SK-N-DZ (cell line): ENCODE results near the gene DNAJB6. TPM values are rescaled to one million over a fixed set of nuclear protein-coding genes. Genes with fewer than 3 reads are reported as not detected.

Experiments used
- DNase-seq: peaks from one replicate; pipeline ENCODE4 v3.0.0-alpha.2; 2015; ENCODE audit warnings: low spot score
- polyA plus RNA-seq, 2 experiments: library from polyadenylated mRNA; depleted of rRNA; stranded (reverse); fragments of >200 nt; gene quantifications; 2 replicates each; pipeline ENCODE4 v1.2.3, GENCODE V29; 2014

The DNAJB6 gene
- polyA plus RNA-seq (2014; cell fraction: cytosol; rRNA removed): 99.3 and 113 TPM in 2 replicates
- polyA plus RNA-seq (2014; cell fraction: nucleus; rRNA removed): 67.3 and 70.3 TPM in 2 replicates

DNA sequence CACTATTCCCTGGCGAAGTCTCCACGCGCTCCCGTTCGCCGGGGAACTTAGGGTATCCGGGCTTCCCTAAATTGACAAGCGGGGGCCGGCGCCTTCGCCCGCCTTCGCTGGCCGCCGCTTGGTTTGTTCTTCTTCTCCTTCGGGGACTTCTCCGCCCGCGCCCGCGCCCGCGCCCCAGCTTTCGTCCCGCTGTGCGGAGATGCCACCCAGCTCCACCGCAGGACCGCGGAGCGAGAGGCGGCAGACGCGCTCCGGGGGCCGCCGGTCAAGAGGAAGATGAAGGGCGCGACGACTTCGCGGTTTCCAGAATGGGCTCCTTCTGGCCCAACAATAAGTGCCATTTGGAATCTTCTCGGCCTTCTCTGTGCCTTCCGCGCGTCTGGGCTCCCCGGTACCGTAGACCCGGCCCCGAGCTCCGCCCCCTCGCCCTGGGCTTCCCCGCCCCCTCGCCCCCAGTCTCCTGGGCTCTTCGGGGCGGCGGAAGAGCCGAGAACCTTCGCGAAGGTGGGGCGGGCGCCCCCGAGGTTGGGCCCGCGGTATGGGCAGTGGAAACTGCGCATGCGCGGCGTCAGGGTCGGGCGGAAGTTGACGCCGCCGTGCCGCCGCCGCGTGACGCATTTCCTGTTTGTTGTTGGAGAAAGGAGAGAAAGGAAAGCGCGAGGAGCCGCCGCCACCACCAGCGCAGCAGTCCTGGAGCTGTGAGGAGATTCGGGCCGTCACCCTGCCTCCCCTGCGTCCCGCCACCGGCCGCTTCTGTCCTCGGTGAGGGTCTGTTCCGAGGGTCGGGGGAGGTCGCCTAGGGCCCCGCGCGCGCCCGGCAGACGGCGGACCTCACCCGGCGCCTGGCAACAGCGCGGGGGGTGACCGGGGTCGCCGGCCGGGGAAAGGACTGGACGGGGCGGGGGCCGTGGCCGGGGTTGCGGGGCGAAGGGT, at the start of gene DNAJB6:
TSS of gene DNAJB6 (plus strand) at position 622 of the 933 bp plus-strand sequence. CDS start 21,569 bp downstream, outside the sequence.
- peak; percentile 90 for DNase-seq

DNA sequence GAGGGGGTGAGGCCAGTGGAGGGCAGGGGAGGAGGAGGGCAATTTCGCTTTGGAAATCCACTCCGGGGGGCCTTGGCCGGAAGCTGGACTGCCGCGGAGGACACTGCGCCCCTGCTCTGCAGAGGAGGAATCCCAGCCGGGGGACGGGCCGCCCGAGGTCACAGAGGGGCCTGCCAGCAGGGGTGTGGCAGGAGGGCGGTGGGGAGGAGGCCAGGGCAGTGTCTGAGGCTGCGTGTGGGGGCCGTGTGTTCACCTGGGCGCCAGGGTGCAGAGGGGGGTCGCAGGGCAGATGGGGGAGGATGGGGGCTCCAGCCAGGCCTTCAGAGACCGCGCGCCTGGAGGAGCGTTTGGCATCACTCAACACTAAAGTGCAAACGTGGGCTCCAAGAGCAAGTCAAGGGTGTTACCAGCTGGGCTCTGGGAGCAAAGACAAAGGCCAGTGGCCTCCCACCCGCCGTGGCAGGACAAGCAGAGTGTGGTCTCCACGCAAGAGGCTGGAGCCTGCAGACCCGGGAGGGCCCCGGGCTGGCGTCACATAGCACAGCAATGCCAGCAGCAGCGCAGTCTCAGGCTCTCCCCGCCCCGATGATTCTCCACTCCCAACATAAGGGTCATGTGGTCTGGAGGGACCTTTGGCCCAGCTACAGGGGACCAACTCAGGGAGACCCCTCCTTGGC, 45.3 kb upstream of the DNAJB6 start:
- DNase-seq: no peak

DNA sequence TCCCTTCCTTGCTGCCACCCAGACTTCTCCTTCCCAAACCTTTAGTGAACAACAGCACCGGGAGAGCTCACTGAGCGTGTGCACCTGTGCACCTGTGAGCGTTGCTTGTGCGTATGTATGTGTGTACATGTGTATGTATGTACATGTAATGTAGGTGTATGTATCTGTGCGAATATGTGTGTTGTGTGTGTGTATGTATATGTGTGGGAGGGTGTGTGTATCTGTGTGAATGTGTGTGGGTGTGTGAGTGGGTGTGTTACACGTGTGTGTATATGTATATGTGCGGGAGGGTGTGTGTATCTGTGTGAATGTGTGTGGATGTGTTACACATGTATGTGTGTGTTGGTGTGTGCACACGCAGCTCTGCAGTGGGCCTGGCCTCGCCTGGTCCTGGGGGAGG, 44.5 kb upstream of the DNAJB6 start:
- no peak for DNase-seq

DNA sequence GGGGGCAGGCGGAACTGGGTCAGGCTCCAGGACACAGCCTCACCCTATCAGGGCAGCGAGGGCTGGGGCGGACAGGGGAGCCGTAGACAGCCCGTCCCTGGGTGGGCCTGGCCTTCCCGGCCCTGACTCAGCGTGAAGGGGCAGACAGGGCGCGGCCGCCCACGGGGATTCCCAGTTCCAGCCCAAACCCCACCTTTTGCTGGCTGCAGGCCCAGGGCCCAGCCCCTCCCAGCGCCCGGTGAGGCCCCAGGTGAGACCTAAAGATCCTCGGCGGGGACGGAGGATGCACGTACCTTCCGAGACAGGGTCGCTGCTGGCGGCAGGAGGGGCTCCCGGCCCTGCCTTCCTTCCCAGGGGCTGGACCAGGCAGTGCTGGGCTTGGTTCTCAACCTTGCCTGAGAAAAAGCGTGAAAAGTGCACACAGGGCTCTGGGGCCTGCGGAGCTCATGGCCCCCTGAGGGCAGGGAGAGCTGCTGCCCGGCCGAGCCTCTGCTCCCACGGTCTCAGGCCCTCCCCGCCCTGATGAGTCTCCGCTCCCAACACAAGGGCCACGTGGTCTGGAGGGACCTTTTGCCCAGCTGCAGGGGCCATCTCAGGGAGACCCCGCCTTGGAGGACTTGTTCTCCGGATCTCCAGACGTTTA, 43.9 kb upstream of the DNAJB6 start:
- no peak for DNase-seq

DNA sequence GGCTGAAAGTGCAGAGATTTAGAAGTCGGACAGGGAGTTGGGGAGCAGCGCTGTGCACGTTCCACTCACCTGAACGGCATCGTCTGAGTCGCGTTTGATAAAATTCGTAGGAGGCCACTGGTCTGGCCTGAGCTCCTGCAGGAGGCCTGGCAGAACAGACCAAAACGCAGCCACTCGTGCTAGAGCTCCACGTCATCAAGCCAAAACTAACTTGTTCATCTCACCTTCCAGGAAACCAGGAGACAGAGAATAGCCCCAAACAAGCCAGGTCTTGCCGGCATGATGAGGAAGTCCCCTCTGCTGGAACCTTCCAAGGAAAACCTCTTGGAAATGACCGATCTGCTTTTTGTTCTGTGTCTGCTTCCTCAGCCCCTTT, 43.4 kb upstream of the DNAJB6 start:
- DNase-seq: no peak

DNA sequence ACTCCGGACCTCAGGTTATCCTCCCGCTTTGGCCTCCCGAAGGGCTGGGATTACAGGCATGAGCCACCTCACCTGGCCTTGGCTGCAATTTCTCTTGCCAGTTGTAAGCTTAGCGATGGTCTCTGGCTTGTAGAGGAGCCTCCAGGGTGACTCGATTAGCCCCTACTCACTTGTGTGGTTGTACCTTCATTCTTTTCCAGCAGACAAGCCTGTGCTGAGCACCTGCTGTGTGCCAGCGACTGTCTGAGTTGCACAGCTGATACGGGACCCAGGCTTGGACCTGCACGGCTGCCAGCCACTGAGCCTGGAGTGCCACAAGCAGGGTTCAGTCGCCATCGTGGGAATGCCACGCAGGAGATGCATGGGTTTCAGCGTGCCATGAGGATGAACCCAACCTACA, 42.0 kb upstream of the DNAJB6 start:
- DNase-seq: no peak

DNA sequence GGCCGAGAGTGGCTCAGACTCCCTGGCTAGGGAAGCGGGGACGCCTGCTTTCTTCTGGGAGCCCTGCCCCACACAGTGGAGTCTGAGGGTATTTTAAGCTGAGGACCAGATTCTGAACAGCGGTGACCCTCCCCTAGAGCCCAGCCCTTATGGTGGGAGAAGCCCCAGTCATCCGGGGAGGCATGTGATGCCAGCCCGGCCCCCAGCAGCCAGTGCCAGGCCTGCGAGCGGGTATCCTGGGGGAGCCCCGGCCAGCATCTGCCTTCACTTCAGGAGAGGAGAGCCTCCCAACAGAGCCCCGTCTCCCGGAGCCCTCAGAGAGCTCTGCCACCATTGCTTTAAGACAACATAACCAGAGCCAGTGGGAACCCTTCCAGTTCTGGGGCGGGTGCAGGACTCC, 41.5 kb upstream of the DNAJB6 start:
- no peak for DNase-seq

DNA sequence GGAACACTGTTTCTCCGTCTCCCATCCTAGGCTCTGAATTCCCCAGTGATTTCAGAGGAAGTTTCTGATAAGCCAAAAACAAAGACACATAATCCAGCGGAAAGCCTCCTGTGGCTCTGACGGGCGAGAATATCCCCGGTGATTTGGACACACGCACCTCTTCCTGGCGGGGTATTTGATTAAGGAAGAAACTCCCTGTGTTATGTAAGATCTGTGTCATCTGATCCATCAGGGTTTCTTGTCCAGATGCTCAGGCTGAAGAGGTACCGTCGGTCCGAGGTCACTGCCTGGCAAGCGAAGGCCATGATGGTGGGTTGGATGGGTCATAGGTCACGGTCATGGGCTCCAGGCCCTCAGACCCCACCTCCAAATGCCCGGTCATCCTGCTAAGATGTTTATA, 39.6 kb upstream of the DNAJB6 start:
- DNase-seq: no peak

DNA sequence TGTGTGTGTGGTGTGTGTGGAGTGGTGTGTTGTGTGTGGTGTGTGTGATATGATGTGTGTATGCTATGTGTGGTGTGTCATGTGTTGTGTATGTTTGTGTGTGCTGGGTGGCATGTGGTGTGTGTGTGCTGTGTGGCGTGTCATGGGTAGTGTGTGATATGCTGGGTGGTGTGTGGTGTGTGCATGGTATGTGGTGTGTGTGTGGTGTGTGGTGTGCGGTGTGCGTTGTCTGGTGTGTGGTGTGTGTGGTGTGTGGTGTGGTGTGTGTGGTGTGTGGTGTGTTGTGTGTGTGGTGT, 37.5 kb upstream of the DNAJB6 start:
- no peak for DNase-seq

DNA sequence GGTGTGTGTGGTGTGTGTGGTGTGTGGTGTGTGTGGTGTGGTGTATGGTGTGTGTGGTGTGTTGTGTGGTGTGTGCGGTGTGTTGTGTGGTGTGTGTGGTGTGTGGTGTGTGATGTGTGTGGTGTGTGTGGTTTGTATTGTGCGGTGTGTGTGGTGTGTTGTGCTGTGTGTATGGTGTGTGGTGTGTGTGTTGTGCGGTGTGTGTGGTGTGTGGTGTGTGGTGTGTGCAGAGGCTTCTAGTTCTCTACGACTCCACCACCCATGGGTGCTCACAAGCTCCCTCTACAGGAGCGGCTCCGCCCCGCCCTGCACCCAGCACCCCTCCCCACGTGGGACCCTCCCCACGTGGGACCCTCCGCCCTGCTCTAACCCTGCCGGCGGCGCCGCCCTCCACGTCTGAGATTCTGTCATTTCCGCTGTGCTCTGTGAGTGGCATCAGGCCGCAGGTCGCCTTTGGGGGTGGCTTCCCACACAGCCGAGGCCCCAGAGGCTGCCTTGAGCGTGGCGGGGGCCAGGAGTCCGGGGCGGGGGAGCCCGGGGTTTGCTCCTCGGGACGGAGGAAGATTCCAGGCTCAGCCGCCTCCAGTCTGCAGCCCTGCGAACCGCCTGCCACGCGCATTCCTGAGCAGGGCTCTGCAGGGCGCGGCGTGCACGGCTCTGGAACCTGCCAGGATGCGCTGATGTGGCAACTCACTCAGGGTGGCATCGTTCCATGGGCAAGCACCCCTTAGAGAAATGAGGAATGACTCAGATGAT, 37.0 kb upstream of the DNAJB6 start:
- peak; percentile 42 for DNase-seq

DNA sequence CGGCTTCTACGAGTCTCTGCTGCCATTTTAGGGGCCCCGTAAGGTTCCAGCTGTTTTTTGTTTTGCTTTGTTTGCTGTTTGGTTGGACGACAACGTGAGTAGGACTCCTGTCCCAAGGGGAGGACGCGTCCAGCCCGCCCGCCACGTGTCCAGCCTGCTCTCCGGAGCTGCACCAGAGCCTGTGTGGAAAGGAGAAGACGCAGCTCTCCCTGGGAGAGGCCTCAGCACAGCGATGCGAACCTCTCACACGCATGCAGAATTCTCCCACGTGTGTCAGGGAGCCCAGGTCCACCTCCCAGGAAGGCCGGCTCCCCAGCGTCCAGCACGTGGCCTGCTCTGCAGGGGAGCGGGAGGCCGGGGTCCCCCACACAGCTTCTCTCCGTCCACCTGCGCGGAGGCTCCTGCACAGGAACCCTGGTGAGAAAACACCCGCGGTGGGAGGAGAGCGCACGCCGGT, 36.4 kb upstream of the DNAJB6 start:
- DNase-seq: no peak

DNA sequence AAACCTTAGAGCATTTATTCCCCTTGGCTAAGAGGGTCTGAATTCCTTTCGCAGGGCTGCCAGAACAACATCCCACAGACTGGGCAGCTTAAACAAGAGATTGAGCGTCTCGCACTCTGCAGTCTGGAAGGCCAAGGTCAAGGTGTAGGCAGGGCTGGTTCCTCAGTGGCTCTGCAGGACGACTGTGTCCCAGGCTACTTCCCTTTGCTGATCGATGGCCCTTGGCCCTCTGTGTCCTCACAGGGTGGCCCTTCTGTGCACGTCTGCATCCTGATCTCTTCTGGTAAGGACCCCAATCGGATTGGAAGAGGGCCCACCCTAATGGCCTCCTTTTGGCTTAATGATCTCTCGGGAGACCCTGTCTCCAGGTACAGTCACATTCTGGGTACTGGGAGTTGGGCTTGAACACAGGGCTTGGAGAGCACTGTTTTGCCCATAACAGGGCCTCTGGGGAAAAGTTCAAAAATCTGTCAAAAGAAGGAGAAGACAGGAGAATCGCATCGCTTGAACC, 35.1 kb upstream of the DNAJB6 start:
- no peak for DNase-seq

DNA sequence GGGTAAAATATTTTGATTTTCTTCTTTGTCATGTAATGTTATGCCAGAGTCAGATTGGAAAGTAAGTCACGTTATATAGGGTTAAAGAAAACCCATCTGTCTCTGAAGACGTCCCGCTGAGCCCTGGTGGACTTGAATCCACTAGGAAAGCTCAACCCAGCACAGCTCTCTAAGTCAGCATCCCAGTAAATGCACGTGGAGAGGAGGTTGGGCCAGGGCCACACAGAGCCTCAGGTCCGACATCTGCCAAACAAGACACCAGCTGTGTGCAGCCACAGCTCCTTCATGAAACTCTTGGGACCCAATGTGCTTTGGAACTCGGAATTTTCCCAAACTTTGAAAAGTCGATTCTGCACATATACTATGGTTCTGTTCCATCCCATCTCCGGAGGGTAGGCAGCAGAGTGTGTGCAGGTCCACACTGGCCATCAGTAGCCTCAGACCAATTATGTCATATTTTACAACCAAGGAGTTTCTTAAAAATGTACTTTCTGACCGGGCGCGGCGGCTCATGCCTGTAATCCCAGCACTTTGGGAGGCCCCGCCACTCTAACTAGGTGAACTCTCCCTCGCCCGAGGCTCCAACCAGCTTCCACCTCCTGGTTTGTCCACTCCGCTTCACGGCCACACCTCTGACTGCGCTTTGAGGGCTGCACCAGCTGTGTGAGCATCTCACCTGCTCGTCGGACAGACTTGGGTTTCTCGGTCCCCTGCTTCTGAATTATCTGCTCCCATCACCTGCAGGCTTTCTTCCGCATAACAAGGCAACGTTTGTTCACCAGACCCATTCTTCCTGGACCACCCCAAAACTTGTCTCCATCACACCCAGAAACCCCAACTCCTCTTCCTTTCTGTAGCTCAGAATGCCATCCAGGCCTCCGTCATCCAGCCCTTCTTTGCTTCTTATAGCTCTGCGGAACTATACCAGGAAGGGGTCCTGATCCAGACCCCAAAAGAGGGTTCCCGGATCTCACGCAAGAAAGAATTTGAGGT, 29.7 kb upstream of the DNAJB6 start:
- DNase-seq: no peak

DNA sequence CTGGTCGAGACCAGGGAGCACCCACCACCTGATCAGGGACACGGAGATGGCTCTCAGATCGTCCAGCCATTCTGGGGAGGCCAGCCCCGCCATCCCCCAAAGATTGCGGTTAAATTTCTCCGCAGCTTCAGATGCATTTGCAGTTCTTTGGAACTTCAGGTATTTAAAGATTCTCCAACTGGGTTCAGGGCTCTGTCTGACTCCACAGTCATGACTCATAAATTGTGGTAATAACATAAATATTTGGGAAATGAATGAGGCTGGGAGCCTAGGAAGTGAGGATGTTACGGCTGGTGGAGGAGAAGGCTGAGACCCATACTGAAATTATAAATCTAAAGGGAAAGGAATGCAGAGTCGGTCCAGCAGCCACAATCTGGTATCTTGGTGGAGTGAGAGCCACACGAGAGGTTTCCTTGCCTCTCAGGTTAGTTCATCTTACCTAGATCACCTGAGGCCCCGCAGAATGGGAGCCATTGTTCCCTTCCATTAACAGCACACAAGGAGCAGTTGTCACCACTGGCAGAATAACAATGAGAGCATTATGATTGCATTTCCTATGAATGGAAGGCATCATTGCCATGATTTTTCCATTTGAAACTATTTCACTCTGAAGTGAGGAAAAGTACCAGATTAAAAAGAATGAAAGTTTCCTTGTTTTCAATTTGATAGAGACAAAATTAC, 26.7 kb upstream of the DNAJB6 start:
- DNase-seq: no peak

DNA sequence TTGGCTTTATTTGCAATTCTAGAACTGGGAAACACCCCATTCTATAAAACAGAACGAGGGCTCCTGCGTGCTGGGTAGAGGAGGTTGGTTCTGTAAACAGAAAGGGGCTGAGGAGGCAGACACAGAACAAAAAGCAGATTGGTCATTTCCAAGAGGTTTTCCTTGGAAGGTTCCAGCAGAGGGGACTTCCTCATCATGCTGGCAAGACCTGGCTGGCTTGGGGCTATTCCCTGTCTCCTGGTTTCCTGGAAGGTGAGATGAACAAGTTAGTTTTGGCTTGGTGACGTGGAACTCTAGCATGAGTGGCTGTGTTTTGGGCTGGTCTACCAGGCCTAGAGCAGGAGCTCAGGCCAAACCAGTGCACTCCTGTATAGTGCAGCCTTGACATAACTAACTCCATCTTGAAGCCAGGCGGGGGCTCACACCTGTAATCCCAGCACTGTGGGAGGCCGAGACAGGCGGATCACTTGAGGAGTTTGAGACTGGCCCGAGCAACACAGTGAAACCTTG, 26.1 kb upstream of the DNAJB6 start:
- DNase-seq: no peak

DNA sequence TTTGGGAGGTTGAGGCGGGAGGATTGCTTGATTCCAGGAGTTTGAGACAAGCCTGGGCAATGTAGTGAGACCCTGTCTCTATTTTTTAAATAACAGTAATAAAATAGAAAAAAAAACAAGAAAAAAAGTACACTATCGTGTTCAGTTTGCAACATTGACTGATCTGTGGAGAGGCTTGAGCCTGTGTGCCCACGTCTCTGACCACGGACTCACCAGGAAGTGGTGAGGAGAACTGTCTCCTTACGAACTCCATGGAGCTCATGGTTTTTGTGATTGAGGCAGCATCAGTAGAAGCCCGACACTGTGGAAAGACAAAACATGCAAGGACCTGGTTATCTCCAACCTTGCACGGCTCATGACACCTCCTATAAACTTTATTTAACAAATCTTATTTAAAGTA, 23.9 kb upstream of the DNAJB6 start:
- no peak for DNase-seq

DNA sequence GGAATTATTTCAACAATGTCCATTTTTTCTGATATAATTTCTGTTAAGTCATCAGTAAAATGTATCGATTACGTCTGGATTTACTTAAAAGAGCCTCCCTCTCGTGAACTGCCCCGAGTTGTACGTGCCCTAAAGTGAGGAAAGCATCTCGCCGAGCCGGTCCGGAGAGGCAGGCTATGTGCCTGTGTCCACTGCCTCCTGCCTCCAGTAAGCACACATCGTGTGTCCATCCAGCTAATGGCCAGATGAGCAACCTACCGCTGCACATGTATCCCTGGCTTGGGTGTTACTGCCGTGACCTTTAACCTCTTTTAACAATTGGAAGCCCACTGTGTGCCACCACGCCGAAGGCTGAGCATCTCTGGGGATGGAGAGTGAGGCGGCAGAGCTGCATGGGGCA, 23.2 kb upstream of the DNAJB6 start:
- DNase-seq: no peak

DNA sequence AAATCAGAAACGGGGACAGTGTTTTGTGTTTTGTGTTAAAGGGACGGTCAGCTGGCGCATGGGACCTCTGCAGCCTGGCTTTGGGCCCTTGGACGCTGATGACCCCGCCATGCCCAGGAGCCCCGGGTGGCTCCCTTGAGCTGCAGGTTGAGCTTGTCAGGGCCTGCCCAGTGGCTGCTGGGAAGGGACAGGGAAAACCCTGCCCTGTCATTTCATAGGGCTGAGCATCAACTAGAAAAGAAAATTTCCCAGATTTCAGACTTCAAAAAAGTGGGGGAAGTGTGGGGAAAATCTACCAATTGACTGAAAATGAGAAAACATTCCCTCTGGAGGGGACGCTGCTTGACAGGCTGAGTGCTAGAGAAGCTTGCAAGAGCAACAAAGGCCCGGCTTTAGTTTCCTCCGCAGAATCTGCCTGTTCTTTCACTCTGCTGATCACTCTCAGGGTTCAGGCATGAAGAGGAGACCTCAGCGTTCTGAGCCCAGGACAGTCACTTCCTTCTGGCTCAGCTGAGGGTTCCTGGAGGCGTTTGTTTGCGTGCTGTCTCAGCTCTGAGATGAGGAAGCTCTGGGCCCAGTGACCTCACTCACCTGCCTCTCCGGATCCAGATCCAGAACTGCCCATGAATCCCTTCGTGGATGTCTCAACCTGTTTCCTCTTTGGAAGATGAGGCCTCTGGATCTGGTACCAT, 18.6 kb upstream of the DNAJB6 start:
- no peak for DNase-seq

DNA sequence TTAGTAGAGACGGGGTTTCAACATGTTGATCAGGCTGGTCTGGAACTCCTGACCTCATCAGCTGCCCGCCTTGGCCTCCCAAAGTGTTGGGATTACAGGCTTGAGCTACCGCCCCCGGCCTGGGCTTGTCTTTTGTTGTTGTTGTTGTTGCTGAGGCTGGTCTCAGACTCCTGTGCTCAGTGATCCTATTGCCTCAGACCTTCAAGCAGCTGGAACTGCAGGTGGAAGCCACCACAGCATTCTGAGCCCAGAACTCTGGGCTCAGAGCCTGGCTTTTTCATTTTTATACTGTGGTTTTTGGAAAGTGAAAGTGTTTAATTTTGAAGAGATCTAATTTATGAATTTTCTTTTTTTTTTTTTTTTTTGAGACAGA, 16.2 kb upstream of the DNAJB6 start:
- DNase-seq: no peak
